H9 (cell line): ENCODE data around the gene MEA1. TPM values are rescaled to one million over a fixed set of nuclear protein-coding genes. Genes with fewer than 3 reads are reported as not detected.

Experiments used
- DNase-seq: peaks from one replicate; pipeline ENCODE4 v3.0.0-alpha.2; 2017
- H2AFZ ChIP-seq: one replicate; pipeline ENCODE4 v1.6.1; 2013; ENCODE audit warnings: mild to moderate bottlenecking, low read length, control low read depth, moderate library complexity
- H2AK5ac ChIP-seq: 2 replicates; pipeline ENCODE4 v1.6.1; 2013; ENCODE audit warnings: low read length, control low read depth, mixed read lengths; ENCODE audit not compliant: insufficient read length
- H2BK120ac ChIP-seq: one replicate; pipeline ENCODE4 v1.6.1; 2013; ENCODE audit warnings: low read depth, mild to moderate bottlenecking, low read length, control low read depth, inconsistent platforms; ENCODE audit not compliant: poor library complexity, severe bottlenecking
- H2BK12ac ChIP-seq: 2 replicates; pipeline ENCODE4 v1.6.1; 2013; ENCODE audit warnings: low read length, control low read depth, mixed read lengths, low read depth; ENCODE audit not compliant: insufficient read length
- H2BK15ac ChIP-seq: 2 replicates; pipeline ENCODE4 v1.6.1; 2013; ENCODE audit warnings: low read depth, low read length, control low read depth
- H2BK20ac ChIP-seq: one replicate; pipeline ENCODE4 v1.6.1; 2013; ENCODE audit warnings: low read depth, mild to moderate bottlenecking, low read length, control low read depth, inconsistent platforms; ENCODE audit not compliant: poor library complexity, severe bottlenecking
- H2BK5ac ChIP-seq: 2 replicates; pipeline ENCODE4 v1.6.1; 2013; ENCODE audit warnings: low read length, control low read depth, mixed read lengths; ENCODE audit not compliant: insufficient read length
- H3K14ac ChIP-seq: 2 replicates; pipeline ENCODE4 v1.6.1; 2013; ENCODE audit warnings: low read length, control low read depth; ENCODE audit not compliant: insufficient read depth
- H3K18ac ChIP-seq: 2 replicates; pipeline ENCODE4 v1.6.1; 2013; ENCODE audit warnings: low read depth, mild to moderate bottlenecking, mixed read lengths, low read length, control low read depth; ENCODE audit not compliant: insufficient read length
- H3K23ac ChIP-seq: 2 replicates; pipeline ENCODE4 v1.6.1; 2013; ENCODE audit warnings: low read length, control low read depth, mixed read lengths, low read depth; ENCODE audit not compliant: insufficient read length
- H3K23me2 ChIP-seq: 2 replicates; pipeline ENCODE4 v1.6.1; 2013; ENCODE audit warnings: low read depth, mild to moderate bottlenecking, mixed read lengths, low read length, control low read depth; ENCODE audit not compliant: insufficient read length, poor library complexity, severe bottlenecking
- H3K27ac ChIP-seq: 2 replicates; pipeline ENCODE4 v1.5.1; 2013; ENCODE audit warnings: low read length, control low read depth, mixed read lengths, low read depth; ENCODE audit not compliant: insufficient read length
- H3K27me3 ChIP-seq: 2 replicates; pipeline ENCODE4 v1.6.1; 2013; ENCODE audit warnings: low read length, control low read depth, inconsistent platforms; ENCODE audit not compliant: insufficient read depth
- H3K4ac ChIP-seq: 2 replicates; pipeline ENCODE4 v1.6.1; 2013; ENCODE audit warnings: low read depth, mild to moderate bottlenecking, control low read depth, inconsistent platforms, low read length, moderate library complexity
- H3K4me1 ChIP-seq: 2 replicates; pipeline ENCODE4 v1.6.1; 2013; ENCODE audit warnings: low read length, control low read depth, inconsistent platforms; ENCODE audit not compliant: insufficient read depth
- H3K4me2 ChIP-seq: 2 replicates; pipeline ENCODE4 v1.6.1; 2013; ENCODE audit warnings: low read length, control low read depth, mixed read lengths; ENCODE audit not compliant: insufficient read length, insufficient read depth
- H3K56ac ChIP-seq: 2 replicates; pipeline ENCODE4 v1.6.1; 2013; ENCODE audit warnings: low read depth, mild to moderate bottlenecking, mixed read lengths, low read length, control low read depth; ENCODE audit not compliant: insufficient read length
- H3K79me1 ChIP-seq: 2 replicates; pipeline ENCODE4 v1.6.1; 2013; ENCODE audit warnings: low read depth, mild to moderate bottlenecking, moderate library complexity, low read length, control low read depth, inconsistent platforms; ENCODE audit not compliant: insufficient read depth, poor library complexity, severe bottlenecking
- H3K79me2 ChIP-seq: 2 replicates; pipeline ENCODE4 v1.6.1; 2013; ENCODE audit warnings: low read length, control low read depth, inconsistent platforms; ENCODE audit not compliant: insufficient read depth
- H3K9ac ChIP-seq: 2 replicates; pipeline ENCODE4 v1.6.1; 2013; ENCODE audit warnings: low read length, control low read depth, mixed read lengths; ENCODE audit not compliant: insufficient read length; ENCODE audit errors: extremely low read depth
- H3K9me3 ChIP-seq: one replicate; pipeline ENCODE4 v1.6.1; 2013; ENCODE audit warnings: low read depth, low read length, inconsistent platforms; ENCODE audit not compliant: control insufficient read depth
- H3T11ph ChIP-seq: one replicate; pipeline ENCODE4 v1.6.1; 2013; ENCODE audit warnings: mild to moderate bottlenecking, low read length, control low read depth, inconsistent platforms
- H4K20me1 ChIP-seq: one replicate; pipeline ENCODE4 v1.6.1; 2013; ENCODE audit not compliant: control insufficient read depth, insufficient read length, insufficient read depth
- H4K5ac ChIP-seq: 2 replicates; pipeline ENCODE4 v1.6.1; 2013; ENCODE audit warnings: low read depth, mild to moderate bottlenecking, mixed read lengths, low read length, control low read depth; ENCODE audit not compliant: insufficient read length
- H4K8ac ChIP-seq: replicated peaks from 2 replicates; pipeline ENCODE4 v1.6.1; 2013; ENCODE audit warnings: low read length, control low read depth, mixed read lengths, low read depth; ENCODE audit not compliant: insufficient read length
- H4K91ac ChIP-seq: 2 replicates; pipeline ENCODE4 v1.6.1; 2013; ENCODE audit warnings: low read depth, mild to moderate bottlenecking, moderate library complexity, mixed read lengths, low read length, control low read depth; ENCODE audit not compliant: insufficient read length
- H3K27ac Mint-ChIP-seq, 3 experiments: 2 replicates in 2 of 3; 3 replicates in 1 of 3; pipeline ENCODE4 v1.8.0; 2020 to 2021; ENCODE audit warnings: mixed read lengths in 3 of 3, mild to moderate bottlenecking in 1 of 3, moderate library complexity in 1 of 3
- H3K27me3 Mint-ChIP-seq: 2 replicates; pipeline ENCODE4 v1.8.0; 2021; ENCODE audit warnings: low read depth, mild to moderate bottlenecking, moderate library complexity, mixed read lengths
- H3K36me3 Mint-ChIP-seq, 3 experiments: 2 replicates in 2 of 3; 3 replicates in 1 of 3; pipeline ENCODE4 v1.8.0; 2020 to 2021; ENCODE audit warnings: low read depth in 3 of 3, mixed read lengths in 3 of 3; ENCODE audit not compliant: insufficient read depth in 1 of 3
- H3K4me1 Mint-ChIP-seq, 2 experiments: 2 replicates each; pipeline ENCODE4 v1.8.0; 2020; ENCODE audit warnings: mixed read lengths in 2 of 2
- H3K4me3 Mint-ChIP-seq, 2 experiments: 2 replicates in 1 of 2; 3 replicates in 1 of 2; pipeline ENCODE4 v1.8.0; 2020 to 2021; ENCODE audit warnings: mild to moderate bottlenecking in 2 of 2, mixed read lengths in 2 of 2, moderate library complexity in 1 of 2
- H3K9me3 Mint-ChIP-seq, 2 experiments: 2 replicates in 1 of 2; 3 replicates in 1 of 2; pipeline ENCODE4 v1.8.0; 2020; ENCODE audit warnings: mild to moderate bottlenecking in 2 of 2, mixed read lengths in 2 of 2, moderate library complexity in 1 of 2
- WGBS: extraction: QIAGEN DNeasy Blood & Tissue Kit; methylation state at CpG from one replicate; pipeline ENCODE4 v1.1.7; 2013; ENCODE audit warnings: missing lambda C conversion rate, low lambda C conversion rate, mixed read lengths; ENCODE audit not compliant: insufficient read length; ENCODE audit errors: extremely low coverage; 5-methylcytosine and 5-hydroxymethylcytosine counted together
- total RNA-seq: library from RNA; stranded (reverse); gene quantifications from 2 replicates; pipeline ENCODE4 v1.2.1, GENCODE V29; 2021
- TF ChIP-seq, protein P1 (sequence below): fragments of 200-600 bp; sonication (generic); conservative IDR thresholded peaks from 3 replicates; pipeline ENCODE4 v1.8.0; 2021; ENCODE audit warnings: antibody characterized with exemption, mild to moderate bottlenecking

Gene MEA1
- total RNA-seq, 1 experiment from 2014 or later = 113 TPM

DNA sequence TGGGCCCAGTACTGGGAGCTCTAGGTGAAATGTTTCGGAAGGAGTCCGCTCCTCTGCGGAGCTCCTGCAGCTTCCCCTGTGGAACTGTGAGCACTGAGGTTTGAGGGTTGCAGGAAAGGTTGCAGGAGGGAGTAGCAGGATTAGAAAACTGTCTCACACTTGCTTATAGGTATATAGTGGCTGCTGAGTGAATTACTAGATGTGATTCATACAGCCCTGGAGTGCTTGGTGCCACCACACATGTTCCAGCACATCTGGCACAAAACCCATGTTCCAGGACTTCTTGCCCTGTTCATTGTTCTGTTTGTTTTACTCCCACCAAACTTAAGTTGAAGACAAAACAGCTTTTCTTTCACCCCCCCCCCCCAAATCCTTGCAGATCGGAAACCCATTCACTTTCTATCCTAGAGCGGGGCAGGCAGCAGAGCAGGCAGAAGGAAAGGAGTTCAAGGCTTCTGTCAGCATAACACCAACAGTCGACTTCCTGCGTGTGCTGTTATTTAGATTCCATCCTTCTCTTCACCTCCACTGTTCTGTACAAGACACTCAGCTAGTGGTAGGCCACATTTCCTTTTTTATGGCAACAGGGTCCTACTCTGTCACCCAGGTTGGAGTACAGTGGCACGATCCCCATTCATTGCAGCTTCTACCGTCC lies 34.1 kb downstream of the MEA1 start:
- H2AFZ ChIP-seq = no peak overlapping the region
- H3K18ac ChIP-seq = no peak overlapping the region
- peak overlapping the region; percentile 69 for H3K9ac ChIP-seq
- H3K9me3 ChIP-seq = no peaks in the 10 kb centered on the region
- no peaks in the 10 kb centered on the region for H3K79me1 ChIP-seq
- peaks cover 16 to 22% of the 10 kb centered on the region in 2 experiments for H3K4me1 Mint-ChIP-seq
- H3T11ph ChIP-seq = no peak overlapping the region
- H4K5ac ChIP-seq = no peak overlapping the region
- no peak overlapping the region for H2BK5ac ChIP-seq
- peak overlapping the region; percentile 65 to 86 for H3K4me3 Mint-ChIP-seq
- no peak overlapping the region for H2BK120ac ChIP-seq
- H3K4me1 ChIP-seq = no peaks in the 10 kb centered on the region; the same call in 1 of the 2 replicates
- peaks cover 15% of the 10 kb centered on the region for H3K23me2 ChIP-seq
- peaks cover 2 to 4% (median 4%) of the 10 kb centered on the region in 3 experiments; a peak in 2 of 7 replicates for H3K36me3 Mint-ChIP-seq
- H4K20me1 ChIP-seq = no peaks in the 10 kb centered on the region
- no peak for DNase-seq
- TF ChIP-seq, protein P1, sequence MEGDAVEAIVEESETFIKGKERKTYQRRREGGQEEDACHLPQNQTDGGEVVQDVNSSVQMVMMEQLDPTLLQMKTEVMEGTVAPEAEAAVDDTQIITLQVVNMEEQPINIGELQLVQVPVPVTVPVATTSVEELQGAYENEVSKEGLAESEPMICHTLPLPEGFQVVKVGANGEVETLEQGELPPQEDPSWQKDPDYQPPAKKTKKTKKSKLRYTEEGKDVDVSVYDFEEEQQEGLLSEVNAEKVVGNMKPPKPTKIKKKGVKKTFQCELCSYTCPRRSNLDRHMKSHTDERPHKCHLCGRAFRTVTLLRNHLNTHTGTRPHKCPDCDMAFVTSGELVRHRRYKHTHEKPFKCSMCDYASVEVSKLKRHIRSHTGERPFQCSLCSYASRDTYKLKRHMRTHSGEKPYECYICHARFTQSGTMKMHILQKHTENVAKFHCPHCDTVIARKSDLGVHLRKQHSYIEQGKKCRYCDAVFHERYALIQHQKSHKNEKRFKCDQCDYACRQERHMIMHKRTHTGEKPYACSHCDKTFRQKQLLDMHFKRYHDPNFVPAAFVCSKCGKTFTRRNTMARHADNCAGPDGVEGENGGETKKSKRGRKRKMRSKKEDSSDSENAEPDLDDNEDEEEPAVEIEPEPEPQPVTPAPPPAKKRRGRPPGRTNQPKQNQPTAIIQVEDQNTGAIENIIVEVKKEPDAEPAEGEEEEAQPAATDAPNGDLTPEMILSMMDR = no peak
- WGBS = no CpG with 5 or more reads among the region's 9 CpGs
- no peak overlapping the region for H4K91ac ChIP-seq
- no peaks in the 10 kb centered on the region for H3K9me3 Mint-ChIP-seq
- no peak overlapping the region for H2BK15ac ChIP-seq
- no peak overlapping the region for H4K8ac ChIP-seq
- no peaks in the 10 kb centered on the region for H3K27me3 ChIP-seq
- no peak overlapping the region for H2BK20ac ChIP-seq
- H3K27ac ChIP-seq = no peak overlapping the region
- H3K27me3 Mint-ChIP-seq = no peaks in the 10 kb centered on the region
- peak overlapping the region; percentile 75 for H3K4me2 ChIP-seq
- H2AK5ac ChIP-seq = no peak overlapping the region
- H3K4ac ChIP-seq = no peak overlapping the region
- no peak overlapping the region for H2BK12ac ChIP-seq
- H3K79me2 ChIP-seq = no peaks in the 10 kb centered on the region
- H3K56ac ChIP-seq = no peak overlapping the region
- no peak overlapping the region for H3K23ac ChIP-seq
- H3K14ac ChIP-seq = peak overlapping the region; percentile 66; the same call in 1 of the 2 replicates
- H3K27ac Mint-ChIP-seq = peak overlapping the region; percentile 84 to 95 (median 85)
